ENCODE results near the gene DHX34.
A peak's percentile ranks its signal among the peaks of the same experiment; 100 is the strongest.

DHX34 gene

GRCh38 chr19:47419789-47420188 lies 70.7 kb downstream of the DHX34 start:
- no peak for DNase-seq

DNA sequence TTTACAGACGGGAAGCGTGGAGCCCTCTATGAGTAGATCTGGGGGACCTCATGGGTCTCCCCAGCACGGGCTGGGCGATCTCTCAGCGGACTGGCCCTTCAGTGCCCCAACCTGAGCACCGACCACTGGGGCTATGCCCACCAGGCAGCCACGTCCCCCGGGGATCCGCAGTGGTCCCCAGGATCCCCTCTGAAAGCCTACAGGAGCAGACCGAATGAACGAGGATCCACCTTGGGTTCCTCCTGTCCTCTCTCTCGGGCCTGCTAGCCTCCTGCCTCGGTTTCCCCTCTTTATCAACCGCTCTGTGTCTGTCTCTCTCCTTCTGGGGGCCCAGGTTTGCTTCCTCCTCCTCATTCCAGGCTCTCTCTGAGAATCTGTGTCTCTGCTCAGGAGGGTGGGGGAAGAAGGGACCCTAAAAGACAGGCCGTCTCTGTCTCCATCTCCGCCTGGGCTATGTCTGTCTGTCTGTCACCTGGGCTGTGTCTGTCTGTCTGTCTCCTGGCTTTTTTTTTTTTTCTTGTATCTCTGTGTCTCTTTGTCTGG lies 72.2 kb downstream of the DHX34 start:
- DNase-seq, result no peak

- no peak for DNase-seq
Measured at GRCh38 chr19:47421844-47422395, 72.8 kb downstream of the DHX34 start.

DNA sequence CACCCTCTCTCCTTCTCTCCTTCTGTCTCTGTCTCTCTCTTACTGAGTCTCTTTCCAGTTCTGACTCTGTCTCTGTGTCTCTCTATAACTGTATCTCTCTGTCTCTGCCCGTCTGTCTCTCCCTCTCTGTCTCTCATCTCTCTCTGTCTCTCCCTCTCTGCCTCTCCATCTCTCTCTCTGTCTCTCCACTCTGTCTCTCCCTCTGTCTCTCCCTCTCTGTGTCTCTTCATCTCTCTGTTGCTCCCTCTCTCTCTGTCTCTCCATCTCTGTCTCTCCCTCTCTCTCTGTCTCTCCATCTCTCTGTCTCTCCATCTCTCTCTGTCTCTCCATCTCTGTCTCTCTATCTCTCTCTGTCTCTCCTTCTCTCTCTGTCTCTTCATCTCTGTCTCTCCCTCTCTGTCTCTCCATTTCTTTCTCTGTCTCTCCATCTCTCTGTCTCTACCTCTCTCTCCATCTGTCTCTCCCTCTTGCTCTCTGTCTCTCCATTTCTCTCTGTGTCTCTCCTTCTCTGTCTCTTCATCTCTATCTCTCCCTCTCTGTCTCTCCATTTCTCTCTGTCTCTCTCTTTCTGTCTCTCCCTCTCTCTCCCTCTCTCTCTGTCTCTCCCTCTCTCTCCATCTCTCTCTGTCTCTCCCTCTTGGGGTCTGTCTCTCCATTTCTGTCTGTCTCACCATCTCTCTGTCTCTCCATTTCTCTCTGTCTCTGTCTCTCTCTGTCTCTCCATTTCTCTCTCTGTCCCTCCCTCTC lies 73.5 kb downstream of the DHX34 start:
- DNase-seq, result no peak

DNA sequence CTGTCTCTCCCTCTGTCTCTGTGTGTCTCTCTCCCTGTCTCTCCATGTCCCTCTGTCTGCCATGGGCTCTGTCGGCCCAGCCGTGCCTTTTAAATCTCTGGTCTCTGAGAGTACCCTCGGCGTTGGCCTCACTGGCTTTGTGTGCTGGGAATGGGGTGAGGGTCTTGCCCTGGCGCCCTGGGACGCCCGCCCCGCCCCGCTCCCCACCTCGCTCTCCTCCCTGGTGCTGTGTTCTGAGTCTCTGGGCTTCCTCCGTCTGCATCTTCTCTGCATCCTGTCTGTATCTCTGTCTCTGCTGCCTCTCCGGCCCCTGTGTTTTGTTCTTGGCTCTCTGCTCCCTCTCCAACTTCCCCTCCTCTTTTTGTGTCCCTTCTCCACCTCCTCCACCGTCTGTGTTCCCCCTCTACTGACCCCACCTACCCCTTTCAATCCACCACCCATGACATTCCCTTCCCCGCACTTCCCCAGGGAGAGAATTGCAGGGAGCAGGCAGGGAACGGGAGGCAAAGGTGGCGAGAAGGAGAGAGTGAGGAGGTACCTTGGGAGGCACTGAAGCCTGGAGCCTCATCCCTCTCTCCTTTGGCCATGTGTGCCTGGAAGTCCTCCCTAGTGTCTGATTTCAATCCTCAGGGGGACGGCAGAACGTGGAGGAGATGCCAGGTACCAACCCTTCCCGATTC lies 74.2 kb downstream of the DHX34 start:
- no peak for DNase-seq

GRCh38 chr19:47427241-47428176 lies 78.4 kb downstream of the DHX34 start:
- DNase-seq, result peak; percentile 68

DNA sequence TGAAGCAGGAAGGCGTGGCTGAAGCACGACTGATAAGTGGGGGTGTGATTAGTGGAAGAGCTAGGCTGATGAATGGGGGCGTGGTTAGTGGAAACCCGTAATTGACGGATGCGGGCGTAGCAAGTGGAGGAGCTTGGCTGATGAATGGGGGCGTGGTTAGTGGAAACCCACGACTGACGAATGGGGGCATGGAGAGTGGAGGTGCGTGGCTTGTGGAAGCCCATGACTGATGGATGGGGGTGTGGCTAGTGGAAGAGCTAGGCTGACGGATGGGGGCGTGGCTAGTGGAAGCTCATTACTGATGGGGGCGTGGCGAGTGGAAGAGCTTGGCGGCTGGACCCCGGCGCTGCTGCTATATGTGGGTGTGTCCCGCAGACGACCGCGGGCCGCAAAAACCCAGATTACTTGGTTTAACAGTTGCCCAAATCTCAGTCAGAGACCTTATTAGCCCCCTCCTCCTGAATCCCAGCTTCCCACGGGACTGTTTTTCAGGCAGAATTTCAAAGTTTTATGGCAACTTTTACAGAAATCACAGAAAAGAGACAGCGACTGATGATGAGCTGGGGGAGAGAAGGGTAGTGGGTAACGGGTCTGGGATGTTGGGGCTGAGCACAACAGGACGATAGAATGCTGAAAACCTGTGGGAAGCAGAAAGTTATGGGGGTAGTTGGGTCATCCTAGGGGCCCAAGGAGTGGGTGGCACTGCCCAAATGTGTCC lies 79.2 kb downstream of the DHX34 start:
- peak; percentile 98 for DNase-seq

- DNase-seq, result no peak
Measured at GRCh38 chr19:47429140-47429793, 80.2 kb downstream of the DHX34 start.

DNA sequence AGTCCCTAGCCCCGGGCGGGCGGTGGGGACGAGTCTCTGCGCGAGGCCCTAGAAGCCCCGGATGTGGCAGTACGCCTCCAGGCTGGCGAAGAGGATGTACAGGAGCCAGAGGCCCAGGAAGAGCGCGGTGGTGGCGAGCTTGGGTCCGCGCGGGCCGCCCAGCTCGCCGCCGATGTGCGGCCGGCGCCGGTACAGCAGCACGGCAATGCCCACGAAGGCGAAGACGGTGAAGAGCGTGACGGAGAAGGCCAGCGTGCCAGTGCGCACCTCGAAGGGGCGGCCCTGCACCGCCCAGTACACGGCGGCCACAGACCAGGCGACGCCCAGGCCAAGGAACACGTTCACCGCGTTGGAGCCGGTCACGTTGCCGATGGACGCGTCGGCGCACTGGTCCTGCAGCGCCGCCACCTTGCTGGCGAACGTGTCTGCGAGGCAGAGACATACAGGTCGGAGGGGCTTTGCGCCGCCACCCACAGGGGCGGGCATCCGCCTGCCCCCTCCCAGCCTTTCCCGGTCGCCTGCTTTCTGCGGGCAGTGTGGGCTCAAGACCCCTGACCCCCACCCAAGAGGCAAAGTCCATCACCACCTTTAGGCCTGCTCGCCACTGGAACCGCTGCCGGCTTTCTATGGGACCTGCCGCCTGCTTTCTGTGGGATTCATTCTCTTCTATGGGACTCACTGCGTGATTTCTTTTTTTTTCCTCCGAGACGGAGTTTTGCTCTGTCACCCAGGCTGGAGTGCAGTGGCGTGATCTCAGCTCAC lies 81.1 kb downstream of the DHX34 start:
- no peak for DNase-seq

DNA sequence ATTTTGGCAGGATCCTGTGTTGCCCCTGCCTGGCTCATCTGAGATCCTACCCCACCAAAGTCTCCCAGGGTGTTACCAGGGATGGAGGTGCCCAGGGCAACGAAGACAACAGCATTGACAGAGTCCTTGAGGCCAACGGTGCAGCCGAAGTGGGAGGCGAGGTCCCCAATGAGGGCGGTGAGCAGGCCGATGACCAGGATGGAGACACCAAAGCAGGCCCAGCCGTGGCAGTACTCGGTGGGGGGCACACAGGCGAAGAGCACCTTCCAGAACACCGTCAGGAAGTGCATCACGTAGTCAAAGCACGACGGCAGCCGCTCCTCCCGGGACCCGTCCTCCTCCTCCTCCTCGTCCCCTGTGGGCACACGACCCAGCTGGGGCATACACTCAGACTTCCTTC lies 83.0 kb downstream of the DHX34 start:
- no peak for DNase-seq
